GM13977 (cell line): ENCODE measurements around the gene GUSB.
"Not testable (repeated sequence)": the region's sequence is repeated elsewhere in the genome, so short reads cannot be mapped to it uniquely, and the experiment has no call there.

ENCODE experiments used
- DNase-seq: peaks from one replicate; pipeline ENCODE4 v3.0.0; 2012; ENCODE audit warnings: low spot score
- in situ Hi-C: fragments of 300-500 bp; cut with MboI; formaldehyde crosslinking; loops from one replicate; pipeline ENCODE4 v1.12.0; 2022; ENCODE audit warnings: low sequenced_read_pairs, low pct_unique_long_range_greater_than_20kb, mixed read lengths, inconsistent platforms; ENCODE audit not compliant: unreplicated experiment
- TF ChIP-seq, protein P1 (sequence below): IDR thresholded peaks from 2 replicates; pipeline ENCODE4 v1.5.1; 2012; ENCODE audit warnings: mild to moderate bottlenecking, control low read depth; ENCODE audit not compliant: insufficient read depth; ENCODE audit errors: extremely low read depth, missing control alignments

The GUSB gene

GRCh38 chr7:65960351-65961074 is 21.5 kb downstream of the GUSB start:
- in situ Hi-C loops = no loop called here
- no peak for DNase-seq
- TF ChIP-seq, protein P1, sequence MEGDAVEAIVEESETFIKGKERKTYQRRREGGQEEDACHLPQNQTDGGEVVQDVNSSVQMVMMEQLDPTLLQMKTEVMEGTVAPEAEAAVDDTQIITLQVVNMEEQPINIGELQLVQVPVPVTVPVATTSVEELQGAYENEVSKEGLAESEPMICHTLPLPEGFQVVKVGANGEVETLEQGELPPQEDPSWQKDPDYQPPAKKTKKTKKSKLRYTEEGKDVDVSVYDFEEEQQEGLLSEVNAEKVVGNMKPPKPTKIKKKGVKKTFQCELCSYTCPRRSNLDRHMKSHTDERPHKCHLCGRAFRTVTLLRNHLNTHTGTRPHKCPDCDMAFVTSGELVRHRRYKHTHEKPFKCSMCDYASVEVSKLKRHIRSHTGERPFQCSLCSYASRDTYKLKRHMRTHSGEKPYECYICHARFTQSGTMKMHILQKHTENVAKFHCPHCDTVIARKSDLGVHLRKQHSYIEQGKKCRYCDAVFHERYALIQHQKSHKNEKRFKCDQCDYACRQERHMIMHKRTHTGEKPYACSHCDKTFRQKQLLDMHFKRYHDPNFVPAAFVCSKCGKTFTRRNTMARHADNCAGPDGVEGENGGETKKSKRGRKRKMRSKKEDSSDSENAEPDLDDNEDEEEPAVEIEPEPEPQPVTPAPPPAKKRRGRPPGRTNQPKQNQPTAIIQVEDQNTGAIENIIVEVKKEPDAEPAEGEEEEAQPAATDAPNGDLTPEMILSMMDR = no peak

GRCh38 chr7:65955718-65956117 is 26.3 kb downstream of the GUSB start:
- no peak for DNase-seq
- TF ChIP-seq, protein P1 = no peak
- in situ Hi-C loops = no loop called here

GRCh38 chr7:65953890-65954450 is 28.0 kb downstream of the GUSB start:
- TF ChIP-seq, protein P1 = no peak
- in situ Hi-C loops = no loop called here

GRCh38 chr7:65953001-65953720 is 28.9 kb downstream of the GUSB start:
- DNase-seq = no peak
- in situ Hi-C loops = no loop called here
- TF ChIP-seq, protein P1 = no peak

More at GRCh38 chr7:65953890-65954450, 28.0 kb downstream of the GUSB start:
- DNase-seq = no peak

DNA sequence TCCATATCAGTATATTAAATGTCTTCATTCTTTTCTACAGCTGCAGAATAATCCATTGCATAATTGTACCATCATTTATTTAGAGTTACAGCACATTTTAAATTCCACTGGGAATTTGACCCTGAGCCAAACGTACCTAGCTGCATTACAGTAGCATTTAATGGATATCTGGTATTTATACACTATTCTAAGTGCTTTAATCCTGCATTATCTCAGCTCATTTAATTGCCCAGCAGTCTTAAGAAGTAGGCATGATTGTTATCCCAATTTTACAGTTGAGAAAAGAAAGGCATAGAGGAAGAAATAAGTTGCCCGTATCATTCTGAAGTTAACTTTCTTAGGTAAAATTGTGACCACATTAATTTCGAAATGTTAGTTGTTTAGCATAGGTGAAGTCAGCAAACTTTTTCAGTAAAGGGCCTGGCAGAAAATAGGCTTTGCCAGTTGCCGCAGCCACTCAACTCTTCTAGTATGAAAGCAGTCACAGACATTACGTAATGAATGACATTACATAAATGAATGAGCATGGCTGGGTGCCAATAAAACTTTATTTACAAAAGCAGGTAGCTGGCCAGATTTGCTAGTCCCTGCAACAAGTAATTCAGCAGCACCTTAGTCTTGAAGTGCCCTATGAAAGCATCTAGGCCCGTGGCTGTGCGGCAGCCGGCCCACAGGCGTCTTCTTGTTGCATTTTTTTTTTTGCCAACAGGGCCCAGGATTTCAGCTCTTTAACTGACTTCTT is 30.0 kb downstream of the GUSB start:
- in situ Hi-C loops = no loop called here
- TF ChIP-seq, protein P1 = no peak
- no peak for DNase-seq

- in situ Hi-C loops = no loop called here
- DNase-seq = no peak
- TF ChIP-seq, protein P1 = no peak
Measured at GRCh38 chr7:65946904-65947303, 35.1 kb downstream of the GUSB start.

GRCh38 chr7:65945787-65946186 is 36.2 kb downstream of the GUSB start:
- DNase-seq, in situ Hi-C loops: not testable (repeated sequence)
